SH-SY5Y (cell line): Measurements from ENCODE around the gene PPDPF.

Source experiments
- GATA2 ChIP-seq: IDR thresholded peaks from 2 replicates; pipeline ENCODE4 v1.6.1; 2011; ENCODE audit warnings: mild to moderate bottlenecking, low read depth, low read length
- GATA3 ChIP-seq: IDR thresholded peaks from 2 replicates; pipeline ENCODE4 v1.6.1; 2011; ENCODE audit warnings: low read depth, mild to moderate bottlenecking, low read length, moderate library complexity

DNA sequence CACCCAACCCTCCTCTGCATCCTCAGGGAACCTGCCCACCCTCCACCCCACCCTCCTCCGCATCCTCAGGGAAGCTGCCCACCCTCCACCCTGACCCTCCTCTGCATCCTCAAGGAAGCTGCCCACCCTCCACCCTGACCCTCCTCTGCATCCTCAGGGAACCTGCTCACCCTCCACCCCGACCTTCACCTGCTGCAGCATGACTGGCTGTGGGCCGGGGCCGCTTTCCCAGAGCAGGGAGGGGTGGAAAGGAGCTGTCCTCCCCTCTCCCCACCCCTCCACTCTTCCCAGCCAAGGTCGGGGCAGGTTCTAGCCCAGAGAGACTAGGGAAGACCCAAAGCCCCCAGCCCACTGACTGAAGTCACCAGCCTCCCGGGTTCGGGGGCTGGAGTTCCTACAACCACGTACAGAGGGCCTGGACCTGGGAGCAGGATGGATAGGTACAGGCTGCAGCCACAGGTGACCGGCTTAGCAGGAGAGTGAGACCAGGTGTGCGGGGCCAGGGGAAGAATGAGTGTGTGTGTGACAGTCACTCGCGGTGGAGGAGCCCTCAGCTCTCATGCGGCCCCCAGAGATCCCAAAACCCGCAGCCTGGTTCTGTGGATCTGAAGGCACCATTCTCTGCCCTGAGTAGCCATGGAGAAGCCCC, 33.3 kb upstream of the PPDPF start:
- TF ChIP-seq GATA3 (no peak), GATA2 (no peak)
